SJSA1 (cell line): ENCODE results near the gene GUK1. TPM values are rescaled to one million over a fixed set of nuclear protein-coding genes. Genes with fewer than 3 reads are reported as not detected.
A peak's percentile ranks its signal among the peaks of the same experiment; 100 is the strongest.
"Not testable (repeated sequence)": the region's sequence is repeated elsewhere in the genome, so short reads cannot be mapped to it uniquely, and the experiment has no call there.

Experiments
- DNase-seq, 2 experiments: peaks; one replicate each; pipeline ENCODE4 v3.0.0-alpha.2; 2015 to 2020; ENCODE audit warnings: low spot score in 2 of 2, low read depth in 1 of 2
- H3K27ac ChIP-seq: fragments of 250-450 bp; sonication (Bioruptor Pico); 2 replicates; pipeline ENCODE4 v1.5.1; 2020; ENCODE audit warnings: mild to moderate bottlenecking, moderate library complexity
- H3K27me3 ChIP-seq: fragments of 250-450 bp; sonication (Bioruptor Pico); replicated peaks from 2 replicates; pipeline ENCODE4 v1.5.1; 2020; ENCODE audit warnings: mild to moderate bottlenecking, moderate library complexity
- H3K36me3 ChIP-seq: fragments of 250-450 bp; sonication (Bioruptor Pico); 2 replicates; pipeline ENCODE4 v1.5.1; 2020; ENCODE audit warnings: mild to moderate bottlenecking
- H3K4me1 ChIP-seq: fragments of 250-450 bp; sonication (Bioruptor Pico); replicated peaks from 2 replicates; pipeline ENCODE4 v1.6.1; 2021; ENCODE audit warnings: mild to moderate bottlenecking
- H3K4me3 ChIP-seq: fragments of 250-450 bp; sonication (Bioruptor Pico); 2 replicates; pipeline ENCODE4 v1.5.1; 2020; ENCODE audit warnings: mild to moderate bottlenecking
- H3K9me3 ChIP-seq: fragments of 250-450 bp; sonication (Bioruptor Pico); replicated peaks from 2 replicates; pipeline ENCODE4 v1.5.1; 2020; ENCODE audit warnings: mild to moderate bottlenecking
- total RNA-seq: library from RNA; depleted of rRNA; stranded (reverse); fragments of >200 nt; shearing (Covaris generic); gene quantifications from 2 replicates; pipeline ENCODE4 v1.2.3, GENCODE V29; 2014

Gene GUK1
- total RNA-seq, 1 experiment from 2014 or later = 334 TPM

DNA sequence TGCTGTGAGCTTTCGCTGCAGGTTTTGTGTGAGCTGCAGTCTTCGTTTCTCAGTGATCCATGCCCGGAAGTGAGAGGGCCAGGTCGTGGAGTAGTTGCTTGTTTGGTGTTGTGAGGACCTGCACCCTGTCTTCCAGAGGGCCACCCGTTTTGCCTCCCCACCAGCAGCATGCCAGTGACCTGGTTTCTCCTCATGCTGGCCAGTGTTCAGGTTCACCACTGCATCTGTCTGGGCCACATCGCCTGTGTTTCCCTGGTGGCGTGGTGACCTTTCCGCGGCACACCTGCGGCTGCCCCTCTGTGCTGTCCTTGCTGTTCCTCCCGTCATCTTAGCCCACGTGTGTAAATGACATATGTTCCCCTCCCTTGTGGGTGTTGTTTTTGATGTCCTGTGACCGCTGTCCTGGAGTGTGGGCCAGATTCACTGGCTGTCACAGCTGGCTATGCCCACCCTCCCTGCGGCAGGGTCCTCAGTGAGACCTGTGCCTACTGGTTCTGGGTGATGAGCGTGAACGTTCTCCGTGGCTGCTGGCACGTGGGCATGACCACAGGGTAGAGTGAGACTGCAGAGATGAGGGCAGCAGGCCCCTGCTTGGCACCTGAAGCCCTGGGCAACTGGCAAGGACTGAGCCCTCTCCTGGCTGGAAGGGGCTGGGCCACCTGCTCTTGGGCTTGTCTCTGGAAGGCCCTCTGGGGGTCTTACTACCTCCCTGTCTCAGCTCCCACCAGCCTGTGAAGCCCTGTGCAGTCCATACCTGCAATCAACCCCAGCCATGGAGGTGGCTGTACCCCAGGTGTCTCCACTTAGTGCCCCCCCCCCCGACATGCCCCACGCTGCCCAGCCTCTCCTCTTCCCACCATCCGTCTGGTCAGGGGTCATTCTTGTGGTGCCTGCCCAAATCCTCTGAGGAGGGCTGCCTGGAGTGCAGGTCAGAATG lies 32.8 kb downstream of the GUK1 start:
- Histone ChIP-seq H3K4me1 (no peaks in the 10 kb centered on the region), H3K36me3 (peaks cover 4% of the 10 kb centered on the region; the same call in 1 of the 2 replicates), H3K4me3 (no peak overlapping the region), H3K27me3 (no peaks in the 10 kb centered on the region), H3K9me3 (0 out of 2 replicates have a peak, but pooled peaks cover 2% of the 10 kb centered on the region), H3K27ac (no peak overlapping the region)
- DNase-seq = no peak

DNA sequence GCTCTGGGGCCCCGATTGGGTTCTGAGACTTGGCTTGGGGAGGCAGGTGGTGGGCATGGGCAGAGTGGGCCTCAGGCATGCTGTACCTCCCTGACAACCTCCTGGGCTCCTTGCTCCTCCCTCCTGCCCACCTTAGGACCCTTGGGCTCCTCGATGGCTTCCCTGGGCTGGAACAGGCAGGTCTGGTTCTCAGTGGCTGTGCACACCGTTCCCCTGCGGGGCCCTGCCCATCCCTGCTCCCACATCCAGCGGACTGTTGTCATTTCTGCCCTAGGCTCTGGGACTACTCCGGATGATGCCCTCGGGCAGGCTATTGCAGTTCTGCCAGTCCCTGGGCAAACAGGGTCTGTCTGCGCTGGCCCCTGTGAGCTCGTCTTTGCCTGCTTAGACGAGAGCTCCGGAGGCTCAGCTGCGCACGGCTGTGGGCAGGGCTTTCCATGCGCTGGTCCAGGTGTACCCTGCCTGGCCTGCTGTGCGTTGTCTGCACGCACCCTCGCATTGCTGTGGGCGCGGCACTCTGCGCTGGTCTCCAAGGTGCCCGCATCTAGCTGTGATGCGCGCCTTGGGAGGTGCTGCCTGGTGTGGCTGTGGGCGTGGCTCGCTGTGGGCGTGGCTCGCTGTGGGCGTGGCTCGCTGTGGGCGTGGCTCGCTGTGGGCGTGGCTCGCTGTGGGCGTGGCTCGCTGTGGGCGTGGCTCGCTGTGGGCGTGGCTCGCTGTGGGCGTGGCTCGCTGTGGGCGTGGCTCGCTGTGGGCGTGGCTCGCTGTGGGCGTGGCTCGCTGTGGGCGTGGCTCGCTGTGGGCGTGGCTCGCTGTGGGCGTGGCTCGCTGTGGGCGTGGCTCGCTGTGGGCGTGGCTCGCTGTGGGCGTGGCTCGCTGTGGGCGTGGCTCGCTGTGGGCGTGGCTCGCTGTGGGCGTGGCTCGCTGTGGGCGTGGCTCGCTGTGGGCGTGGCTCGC lies 33.7 kb downstream of the GUK1 start:
- not testable (repeated sequence) for H3K27ac ChIP-seq, H3K27me3 ChIP-seq, H3K36me3 ChIP-seq, H3K4me1 ChIP-seq, DNase-seq, H3K9me3 ChIP-seq, H3K4me3 ChIP-seq

DNA sequence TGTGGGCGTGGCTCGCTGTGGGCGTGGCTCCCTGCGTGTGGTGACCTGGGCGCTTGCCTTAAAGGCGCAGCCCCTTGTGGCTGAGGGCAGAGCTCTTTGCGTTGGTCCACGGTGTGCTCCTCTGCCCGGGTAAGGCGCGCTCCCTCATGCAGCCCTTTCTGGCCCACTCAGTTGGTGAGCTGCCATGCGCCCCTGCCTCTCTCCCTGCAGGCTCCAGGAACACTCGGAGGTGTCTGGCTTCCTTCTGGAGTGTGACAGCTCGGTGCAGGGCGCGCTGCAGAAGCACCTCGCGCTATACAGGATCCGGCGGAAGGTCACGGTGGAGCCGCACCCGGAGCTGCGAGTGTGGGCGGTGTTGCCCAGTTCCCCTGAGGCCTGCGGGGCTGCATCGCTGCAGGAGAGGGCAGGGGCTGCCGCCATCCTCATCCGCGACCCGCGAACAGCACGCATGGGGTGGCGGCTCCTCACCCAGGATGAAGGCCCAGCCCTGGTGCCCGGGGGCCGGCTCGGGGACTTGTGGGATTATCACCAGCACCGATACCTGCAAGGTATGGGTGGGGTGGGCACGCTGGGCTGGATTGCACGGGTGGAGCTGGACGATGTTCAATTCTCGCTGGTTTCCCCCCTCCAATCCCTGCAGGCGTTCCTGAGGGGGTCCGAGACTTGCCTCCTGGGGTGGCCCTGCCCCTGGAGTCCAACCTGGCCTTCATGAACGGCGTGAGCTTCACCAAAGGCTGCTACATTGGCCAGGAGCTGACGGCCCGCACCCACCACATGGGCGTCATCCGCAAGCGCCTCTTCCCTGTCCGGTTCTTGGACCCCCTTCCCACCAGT lies 34.6 kb downstream of the GUK1 start:
- Histone ChIP-seq H3K9me3 (0 out of 2 replicates have a peak, but pooled peaks cover 2% of the 10 kb centered on the region), H3K27me3 (no peaks in the 10 kb centered on the region), H3K4me3 (no peak overlapping the region), H3K4me1 (no peaks in the 10 kb centered on the region), H3K27ac (no peak overlapping the region), H3K36me3 (peaks cover 4% of the 10 kb centered on the region; the same call in 1 of the 2 replicates)
- no peak for DNase-seq

DNA sequence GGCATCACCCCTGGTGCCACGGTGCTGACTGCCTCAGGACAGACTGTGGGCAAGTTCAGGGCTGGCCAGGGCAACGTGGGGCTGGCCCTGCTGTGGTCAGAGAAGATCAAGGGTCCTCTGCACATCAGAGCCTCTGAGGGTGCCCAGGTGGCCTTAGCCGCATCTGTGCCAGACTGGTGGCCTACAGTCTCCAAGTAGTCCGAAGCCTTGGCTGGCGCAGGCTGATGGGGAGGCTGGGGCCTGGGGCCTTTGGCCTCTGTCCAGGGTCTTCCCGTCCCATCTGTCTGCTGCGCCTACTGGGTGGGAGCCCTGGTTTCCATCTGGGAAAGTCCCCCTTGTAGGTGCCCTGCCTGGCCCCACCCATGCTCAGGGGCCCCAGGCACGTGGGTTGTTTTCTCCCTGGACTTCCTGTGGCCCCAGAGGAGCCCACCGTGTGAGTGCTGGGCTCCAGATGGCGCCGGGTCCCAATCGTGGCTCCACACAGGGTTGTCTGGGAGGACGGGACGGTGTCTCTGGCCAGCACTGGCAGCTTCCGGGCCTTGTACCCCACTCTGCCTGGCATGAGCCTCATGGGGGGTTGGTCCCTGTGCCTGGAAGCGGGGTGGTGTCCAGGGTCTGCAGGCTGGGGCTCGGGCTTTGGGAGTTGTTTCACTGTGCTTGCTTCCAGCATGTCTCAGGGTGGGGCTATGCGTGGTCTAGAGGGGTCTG lies 35.4 kb downstream of the GUK1 start:
- no peak for DNase-seq
- no peaks in the 10 kb centered on the region for H3K27me3 ChIP-seq
- H3K36me3 ChIP-seq = peaks cover 4% of the 10 kb centered on the region; the same call in 1 of the 2 replicates
- 0 out of 2 replicates have a peak, but pooled peaks cover 2% of the 10 kb centered on the region for H3K9me3 ChIP-seq
- H3K4me1 ChIP-seq = no peaks in the 10 kb centered on the region
- H3K27ac ChIP-seq = no peak overlapping the region
- no peak overlapping the region for H3K4me3 ChIP-seq

DNA sequence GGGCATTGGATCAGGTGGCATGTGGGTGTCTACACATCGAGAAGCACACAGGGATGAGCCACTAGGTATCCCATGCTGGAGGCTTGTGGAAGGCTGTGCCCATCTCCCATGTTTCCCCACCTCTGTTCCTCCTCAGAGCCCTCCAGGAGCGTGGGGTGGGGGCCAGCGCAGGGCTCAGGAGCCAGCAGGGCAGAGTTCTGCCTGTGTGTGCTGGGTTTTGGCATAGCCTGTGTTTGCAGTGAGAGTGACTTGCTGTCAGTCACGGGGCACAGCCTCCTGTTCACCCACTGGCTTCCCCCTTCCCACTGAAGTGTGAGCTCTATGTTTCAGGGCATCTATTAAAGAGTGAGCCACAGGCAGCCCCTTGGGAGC lies 35.9 kb downstream of the GUK1 start:
- no peak for DNase-seq
- Histone ChIP-seq H3K27me3 (no peaks in the 10 kb centered on the region), H3K4me1 (no peaks in the 10 kb centered on the region), H3K27ac (no peak overlapping the region), H3K4me3 (no peak overlapping the region), H3K36me3 (peaks cover 4% of the 10 kb centered on the region; the same call in 1 of the 2 replicates), H3K9me3 (0 out of 2 replicates have a peak, but pooled peaks cover 2% of the 10 kb centered on the region)

DNA sequence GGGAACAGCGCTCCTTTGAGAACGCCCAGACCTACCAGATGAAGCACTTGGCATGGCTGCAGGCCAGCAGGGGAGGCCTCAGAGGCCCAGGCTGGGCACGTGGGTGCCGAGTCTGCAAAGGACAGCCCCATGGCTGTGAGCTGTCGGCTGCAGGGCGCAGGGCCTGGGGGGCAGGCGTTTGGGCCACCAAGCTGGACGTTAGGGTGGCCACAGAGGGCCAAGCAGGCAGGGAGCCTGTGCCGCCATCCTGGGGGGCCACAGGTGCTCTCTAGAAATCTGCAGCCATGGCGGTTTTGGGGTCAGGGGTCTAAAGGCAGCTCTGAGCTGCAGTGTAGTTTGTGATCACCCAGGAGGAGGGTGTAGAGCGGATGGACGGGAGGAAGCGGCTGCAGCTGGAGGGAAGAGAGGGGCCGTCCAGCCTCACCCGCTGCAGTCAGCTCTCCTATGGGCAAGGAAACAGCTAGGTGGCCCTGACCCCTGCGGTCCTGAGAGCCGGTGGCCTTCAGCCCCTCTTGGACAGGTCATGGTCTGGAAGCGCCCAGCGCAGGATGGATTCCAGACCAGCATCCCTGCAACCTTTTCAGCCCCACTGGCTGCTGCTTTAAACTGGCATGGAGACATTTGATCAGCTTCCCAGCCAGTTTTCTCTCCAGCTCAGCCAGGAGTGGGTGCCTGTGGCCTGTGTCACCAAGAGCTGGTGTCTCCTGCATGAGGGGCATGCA lies 36.5 kb downstream of the GUK1 start:
- H3K4me3 ChIP-seq = no peak overlapping the region
- H3K27me3 ChIP-seq = no peaks in the 10 kb centered on the region
- H3K36me3 ChIP-seq = peaks cover 4% of the 10 kb centered on the region; the same call in 1 of the 2 replicates
- H3K4me1 ChIP-seq = no peaks in the 10 kb centered on the region
- H3K9me3 ChIP-seq = 0 out of 2 replicates have a peak, but pooled peaks cover 2% of the 10 kb centered on the region
- no peak overlapping the region for H3K27ac ChIP-seq
- no peak for DNase-seq

DNA sequence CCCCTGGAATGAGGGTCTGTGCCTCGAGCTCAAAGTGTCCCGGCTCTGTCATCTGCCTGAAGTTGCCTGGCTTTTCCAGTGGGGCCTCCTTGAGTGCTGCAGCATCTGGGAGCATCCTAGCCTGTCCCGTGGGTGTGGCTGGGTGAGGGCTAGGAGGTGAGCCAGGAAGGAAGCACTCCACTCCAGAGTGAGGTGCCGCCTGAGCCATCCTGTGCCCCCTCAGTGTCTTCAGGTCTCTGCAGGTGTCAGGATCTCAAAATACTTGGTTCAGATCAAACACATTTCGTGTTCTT lies 37.0 kb downstream of the GUK1 start:
- no peaks in the 10 kb centered on the region for H3K4me1 ChIP-seq
- H3K36me3 ChIP-seq = peaks cover 4% of the 10 kb centered on the region; the same call in 1 of the 2 replicates

DNA sequence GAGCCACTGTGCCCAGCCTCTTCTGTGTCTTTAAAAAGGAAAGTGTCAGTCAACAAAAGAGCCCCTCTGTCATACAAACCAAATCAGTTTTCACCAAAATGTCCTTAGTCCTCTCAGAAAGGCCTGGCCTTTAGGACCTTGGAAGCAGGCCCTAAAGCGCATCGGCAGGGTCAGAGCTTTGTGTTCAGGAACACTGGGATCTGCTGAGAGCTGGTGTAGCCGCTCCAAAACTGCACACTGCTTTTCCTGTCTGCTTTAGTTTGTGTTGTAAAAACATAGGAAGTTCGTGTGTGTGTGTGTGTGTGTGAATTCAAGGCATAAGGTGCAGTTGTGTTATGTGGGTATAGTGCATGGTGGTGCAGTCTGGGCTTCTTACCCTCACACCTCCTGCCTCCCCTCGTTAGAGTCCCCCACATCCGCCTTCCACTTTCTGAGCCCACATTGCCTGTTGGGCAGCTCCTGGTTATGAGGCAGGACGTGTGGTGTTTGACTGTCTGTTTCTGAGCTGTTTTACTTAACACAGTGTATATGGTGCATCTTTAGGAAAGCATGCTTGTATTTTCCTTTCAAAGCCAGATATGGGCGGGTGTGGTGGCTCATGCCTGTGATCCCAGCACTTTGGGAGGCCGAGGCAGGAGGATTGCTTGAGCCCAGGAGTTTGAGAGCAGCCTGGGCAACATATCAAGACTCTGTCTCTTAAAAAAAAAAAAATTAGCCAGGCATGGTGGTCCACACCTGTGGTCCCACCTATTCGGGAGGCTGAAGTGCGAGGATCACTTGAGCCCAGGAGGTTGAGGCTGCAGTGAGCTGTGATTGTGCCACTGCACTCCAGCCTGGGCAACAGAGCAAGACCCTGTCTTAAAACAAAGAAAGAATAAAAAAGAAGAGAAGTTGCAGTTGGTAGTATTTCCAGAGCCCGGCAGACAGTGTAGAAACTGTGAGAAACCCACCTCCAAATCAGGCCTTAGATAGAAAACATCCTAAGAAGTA lies 37.9 kb downstream of the GUK1 start:
- no peaks in the 10 kb centered on the region for H3K4me1 ChIP-seq
- H3K27ac ChIP-seq = no peak overlapping the region
- 0 out of 2 replicates have a peak, but pooled peaks cover 2% of the 10 kb centered on the region for H3K9me3 ChIP-seq
- no peaks in the 10 kb centered on the region for H3K27me3 ChIP-seq
- H3K36me3 ChIP-seq = peaks cover 4% of the 10 kb centered on the region; the same call in 1 of the 2 replicates
- DNase-seq = no peak
- H3K4me3 ChIP-seq = no peak overlapping the region

More for the DNA sequence above, 37.0 kb downstream of the GUK1 start:
- no peaks in the 10 kb centered on the region for H3K27me3 ChIP-seq
- DNase-seq = no peak
- no peak overlapping the region for H3K27ac ChIP-seq
- 0 out of 2 replicates have a peak, but pooled peaks cover 2% of the 10 kb centered on the region for H3K9me3 ChIP-seq
- no peak overlapping the region for H3K4me3 ChIP-seq

DNA sequence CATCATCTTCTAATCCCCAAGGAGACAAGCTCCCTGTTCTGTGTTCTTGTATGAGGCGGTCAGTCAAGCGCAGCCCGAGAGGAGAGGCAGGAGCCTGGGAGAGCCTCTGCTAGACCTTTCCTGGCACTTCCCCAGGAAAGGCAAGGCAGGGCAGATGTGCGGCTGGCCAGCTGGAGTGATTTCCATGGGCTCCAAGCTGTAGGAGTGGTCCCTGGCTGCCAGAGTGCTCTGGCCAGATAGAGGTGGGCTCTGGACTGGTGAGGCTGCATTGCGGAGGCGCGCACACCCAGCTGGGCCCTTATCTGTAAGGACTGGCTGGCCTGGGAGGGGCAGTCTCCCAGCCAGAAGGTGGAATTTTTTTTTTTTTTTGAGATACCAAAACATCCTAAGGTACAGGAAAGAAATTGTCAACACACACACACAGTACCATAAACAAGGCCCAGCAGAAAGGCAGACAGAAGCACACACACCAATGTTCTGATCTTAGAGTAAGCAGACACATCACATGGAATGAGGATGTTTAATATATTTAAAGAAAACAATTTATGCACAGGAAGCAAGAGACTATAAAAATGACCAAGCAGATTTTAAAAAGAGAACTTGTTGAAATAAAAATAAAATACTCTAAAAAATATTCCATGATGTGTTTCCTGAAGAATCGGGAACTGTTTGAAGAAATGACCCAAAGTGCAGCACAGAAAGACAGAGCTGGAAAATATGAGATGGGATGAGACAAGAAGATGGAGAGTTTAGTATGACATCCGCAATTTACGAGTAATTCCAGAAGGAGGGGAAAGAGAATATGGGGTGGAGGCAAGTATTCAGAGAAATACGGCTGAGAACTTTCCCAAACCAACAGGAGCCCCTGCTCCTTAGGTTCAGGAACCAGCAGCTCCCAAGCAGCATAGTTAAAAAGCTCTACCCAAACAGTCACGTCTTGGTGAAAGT lies 38.9 kb downstream of the GUK1 start:
- no peaks in the 10 kb centered on the region for H3K27me3 ChIP-seq
- 0 out of 2 replicates have a peak, but pooled peaks cover 2% of the 10 kb centered on the region for H3K9me3 ChIP-seq
- peaks cover 4% of the 10 kb centered on the region; the same call in 1 of the 2 replicates for H3K36me3 ChIP-seq
- no peaks in the 10 kb centered on the region for H3K4me1 ChIP-seq
- no peak overlapping the region for H3K27ac ChIP-seq
- DNase-seq = peak in 1 of 2 experiments; percentile 22
- no peak overlapping the region for H3K4me3 ChIP-seq

DNA sequence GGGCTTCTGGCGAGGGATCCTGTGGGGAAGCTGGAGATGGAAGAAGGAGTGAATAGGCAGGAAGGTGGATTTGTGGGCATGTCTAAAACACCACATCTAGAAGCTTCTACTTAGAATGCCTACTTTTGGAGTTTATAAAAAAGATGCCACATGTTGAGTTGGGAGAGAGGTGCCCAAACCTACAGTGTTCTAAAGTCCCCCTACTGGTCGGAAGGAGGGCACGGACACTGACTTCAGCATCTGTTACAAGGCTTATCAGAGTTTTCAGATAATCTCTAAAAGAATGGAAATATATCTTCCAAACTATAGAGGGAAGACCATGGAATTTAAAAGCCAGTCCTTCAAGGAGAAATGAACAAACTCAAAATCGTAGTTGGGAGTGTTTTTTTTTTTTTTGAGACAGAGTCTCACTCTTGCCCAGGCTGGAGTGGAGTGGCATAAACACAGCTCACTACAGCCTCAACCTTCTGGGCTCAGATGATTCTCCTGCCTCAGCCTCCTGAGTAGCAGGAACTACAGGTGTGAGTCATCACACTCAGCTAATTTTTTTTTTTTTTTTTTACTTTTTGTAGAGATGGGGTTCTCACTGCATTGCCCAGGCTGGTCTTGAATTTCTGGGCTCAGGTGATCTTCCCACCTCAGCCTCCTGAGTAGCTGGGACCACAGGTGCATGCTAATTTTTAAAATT lies 40.3 kb downstream of the GUK1 start:
- no peak overlapping the region for H3K27ac ChIP-seq
- H3K36me3 ChIP-seq = no peaks in the 10 kb centered on the region
- H3K4me1 ChIP-seq = no peaks in the 10 kb centered on the region
- DNase-seq = peak in 1 of 2 experiments; percentile 15
- no peaks in the 10 kb centered on the region for H3K27me3 ChIP-seq
- H3K4me3 ChIP-seq = no peak overlapping the region
- H3K9me3 ChIP-seq = no peaks in the 10 kb centered on the region
